ENCODE results near the gene PLXND1. TPM values are rescaled to one million over a fixed set of nuclear protein-coding genes. Genes with fewer than 3 reads are reported as not detected.
A peak's percentile ranks its signal among the peaks of the same experiment; 100 is the strongest.

Gene PLXND1
- total and polyA plus RNA-seq, 2 donors (not counting 1 experiment from before 2014, with no cell fraction given): 3.3 to 74.4 TPM

- 89% methylated on average over 3 of the region's 5 CpGs for WGBS (ENCODE audit: insufficient coverage)
- Histone ChIP-seq H3K27me3 (replicated peaks in 1 of 4; ENCODE audit: control extremely low read depth in 1 of 4, control insufficient read depth in 3 of 4, insufficient read depth in 4 of 4, low read length in 3 of 4) (no peaks in the 10 kb centered on the region), H3K4me2 (replicated peaks; ENCODE audit: low read depth, low read length, poor library complexity, severe bottlenecking) (no peak overlapping the region), H4K20me1 (ENCODE audit: control insufficient read depth, insufficient read depth, low read length, poor library complexity, severe bottlenecking) (no peaks in the 10 kb centered on the region), H3K79me2 (ENCODE audit: control insufficient read depth, insufficient read depth, low read length) (no peaks in the 10 kb centered on the region), H3K4me1 (ENCODE audit: control insufficient read depth in 2 of 2, insufficient read depth in 2 of 2, low read length in 2 of 2) (peaks cover 13 to 24% of the 10 kb centered on the region in 2 donors), H3K27ac (ENCODE audit: low read length in 2 of 2) (no peak overlapping the region), H2AFZ (ENCODE audit: insufficient read depth, low read depth, low read length, poor library complexity, severe bottlenecking) (no peak overlapping the region), H3K36me3 (replicated peaks in 1 of 2; ENCODE audit: control extremely low read depth in 1 of 2, control insufficient read depth in 1 of 2, extremely low read depth in 1 of 2, insufficient read depth in 2 of 2, low read length in 1 of 2) (no peaks in the 10 kb centered on the region), H3K4me3 (ENCODE audit: control extremely low read depth in 1 of 5, extremely low read depth in 1 of 5, insufficient read depth in 1 of 5, low read depth in 2 of 5, low read length in 4 of 5) (no peak overlapping the region), H3K9ac (ENCODE audit: low read length) (no peak overlapping the region), H3K9me3 (ENCODE audit: control extremely low read depth in 1 of 3, control insufficient read depth in 2 of 3, insufficient read depth in 1 of 3, low read length in 2 of 3) (peaks cover 0 to 1% (median 0%) of the 10 kb centered on the region in 3 donors)
- no peak overlapping the region for H3K4me3 Mint-ChIP-seq
- H3K27me3 Mint-ChIP-seq: no peaks in the 10 kb centered on the region
- H3K9me3 Mint-ChIP-seq (ENCODE audit: insufficient read depth): no peaks in the 10 kb centered on the region
- DNase-seq (no peak), ATAC-seq (ENCODE audit: low read depth) (no peak)
- POLR2A ChIA-PET: no interaction called here
- peaks cover 28% of the 10 kb centered on the region for H3K4me1 Mint-ChIP-seq
- TF ChIP-seq EZH2 (IDR thresholded peaks at IDR 0.05; ENCODE audit: borderline replicate concordance, insufficient read depth, low read depth, low read length, poor library complexity, severe bottlenecking) (no peak), CTCF (IDR thresholded peaks at IDR 0.05) (no peak)
- intact Hi-C loops (cut with micrococcal nuclease): no loop called here
- CTCF ChIA-PET: interaction anchor here (1.7 kb wide), 1 partner anchor 92 kb away, joined by 4 read pairs; no protein-coding TSS in a partner anchor
- H3K27ac Mint-ChIP-seq: peak overlapping the region; percentile 48
These were observed 23.7 kb downstream of the PLXND1 start for GRCh38 chr3:129582799-129583198.

- Mint-ChIP-seq H3K4me3 (no peak overlapping the region), H3K27ac (peak overlapping the region; percentile 76), H3K9me3 (ENCODE audit: insufficient read depth) (no peaks in the 10 kb centered on the region), H3K27me3 (no peaks in the 10 kb centered on the region), H3K4me1 (peaks cover 39% of the 10 kb centered on the region)
- TF ChIP-seq EZH2 (IDR thresholded peaks at IDR 0.05; ENCODE audit: borderline replicate concordance, insufficient read depth, low read depth, low read length, poor library complexity, severe bottlenecking): no peak
- TF ChIP-seq CTCF (IDR thresholded peaks at IDR 0.05): no peak
- DNase-seq (no peak), ATAC-seq (ENCODE audit: low read depth) (no peak)
- WGBS (ENCODE audit: insufficient coverage): 98% methylated on average over 7 of the region's 8 CpGs
- Histone ChIP-seq H3K79me2 (ENCODE audit: control insufficient read depth, insufficient read depth, low read length) (no peaks in the 10 kb centered on the region), H3K4me1 (ENCODE audit: control insufficient read depth in 2 of 2, insufficient read depth in 2 of 2, low read length in 2 of 2) (peaks cover 24 to 36% of the 10 kb centered on the region in 2 donors), H3K9ac (ENCODE audit: low read length) (no peak overlapping the region), H3K27ac (ENCODE audit: low read length in 2 of 2) (no peak overlapping the region), H2AFZ (ENCODE audit: insufficient read depth, low read depth, low read length, poor library complexity, severe bottlenecking) (no peak overlapping the region), H3K36me3 (replicated peaks in 1 of 2; ENCODE audit: control extremely low read depth in 1 of 2, control insufficient read depth in 1 of 2, extremely low read depth in 1 of 2, insufficient read depth in 2 of 2, low read length in 1 of 2) (no peaks in the 10 kb centered on the region), H3K4me2 (replicated peaks; ENCODE audit: low read depth, low read length, poor library complexity, severe bottlenecking) (no peak overlapping the region), H3K4me3 (ENCODE audit: control extremely low read depth in 1 of 5, extremely low read depth in 1 of 5, insufficient read depth in 1 of 5, low read depth in 2 of 5, low read length in 4 of 5) (no peak overlapping the region), H4K20me1 (ENCODE audit: control insufficient read depth, insufficient read depth, low read length, poor library complexity, severe bottlenecking) (no peaks in the 10 kb centered on the region), H3K9me3 (ENCODE audit: control extremely low read depth in 1 of 3, control insufficient read depth in 2 of 3, insufficient read depth in 1 of 3, low read length in 2 of 3) (no peaks in the 10 kb centered on the region), H3K27me3 (replicated peaks in 1 of 4; ENCODE audit: control extremely low read depth in 1 of 4, control insufficient read depth in 3 of 4, insufficient read depth in 4 of 4, low read length in 3 of 4) (no peaks in the 10 kb centered on the region)
- POLR2A ChIA-PET: no interaction called here
- CTCF ChIA-PET: no interaction called here
- intact Hi-C loops (cut with micrococcal nuclease): no loop called here
These were observed 24.9 kb downstream of the PLXND1 start for GRCh38 chr3:129581623-129582022.
